Measurements from ENCODE around the gene CPD.
"Not testable (repeated sequence)": the region's sequence is repeated elsewhere in the genome, so short reads cannot be mapped to it uniquely, and the experiment has no call there.

The CPD gene

DNA sequence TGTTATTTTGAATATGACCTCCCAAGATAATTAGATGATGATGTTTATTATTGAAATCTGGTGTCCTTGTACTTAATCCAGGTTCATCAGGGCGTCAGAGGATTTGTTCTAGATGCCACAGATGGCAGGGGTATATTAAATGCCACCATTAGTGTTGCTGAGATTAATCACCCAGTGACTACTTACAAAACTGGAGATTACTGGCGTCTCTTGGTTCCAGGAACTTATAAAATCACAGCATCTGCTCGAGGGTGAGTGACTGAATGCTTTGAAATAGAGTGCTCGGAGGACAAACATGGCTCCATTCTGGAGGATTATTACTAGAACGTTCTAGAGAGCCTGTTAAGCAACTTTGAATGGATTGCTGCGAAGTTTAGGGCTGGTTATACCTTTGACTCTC is 65.0 kb downstream of the CPD start:
- DNase-seq, result no peak

DNA sequence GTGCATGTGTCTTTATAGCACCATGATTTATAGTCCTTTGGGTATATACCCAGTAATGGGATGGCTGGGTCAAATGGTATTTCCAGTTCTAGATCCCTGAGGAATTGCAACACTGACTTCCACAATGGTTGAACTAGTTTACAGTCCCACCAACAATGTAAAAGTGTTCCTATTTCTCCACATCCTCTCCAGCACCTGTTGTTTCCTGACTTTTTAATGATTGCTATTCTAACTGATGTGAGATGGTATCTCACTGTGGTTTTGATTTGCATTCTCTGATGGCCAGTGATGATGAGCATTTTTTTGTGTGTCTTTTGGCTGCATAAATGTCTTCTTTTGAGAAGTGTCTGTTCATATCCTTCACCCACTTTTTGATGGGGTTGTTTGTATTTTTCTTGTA is 67.9 kb downstream of the CPD start:
- DNase-seq, result not testable (repeated sequence)

DNA sequence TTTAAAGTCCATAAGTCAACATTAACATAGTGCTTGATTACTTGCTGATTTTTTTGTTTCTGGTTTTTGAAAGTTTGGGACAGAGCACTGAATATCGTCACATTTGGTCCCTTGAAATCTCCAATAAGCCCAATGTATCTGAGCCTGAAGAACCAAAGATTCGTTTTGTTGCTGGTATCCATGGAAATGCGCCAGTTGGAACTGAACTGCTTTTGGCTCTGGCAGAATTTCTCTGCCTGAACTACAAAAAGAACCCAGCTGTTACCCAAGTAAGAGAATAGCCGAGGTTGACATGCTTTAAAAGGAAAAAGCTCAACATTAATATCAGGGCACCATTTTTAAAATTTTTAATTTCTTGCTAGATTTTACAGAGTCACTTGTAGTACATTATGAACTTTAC is 70.8 kb downstream of the CPD start:
- no peak for DNase-seq

DNA sequence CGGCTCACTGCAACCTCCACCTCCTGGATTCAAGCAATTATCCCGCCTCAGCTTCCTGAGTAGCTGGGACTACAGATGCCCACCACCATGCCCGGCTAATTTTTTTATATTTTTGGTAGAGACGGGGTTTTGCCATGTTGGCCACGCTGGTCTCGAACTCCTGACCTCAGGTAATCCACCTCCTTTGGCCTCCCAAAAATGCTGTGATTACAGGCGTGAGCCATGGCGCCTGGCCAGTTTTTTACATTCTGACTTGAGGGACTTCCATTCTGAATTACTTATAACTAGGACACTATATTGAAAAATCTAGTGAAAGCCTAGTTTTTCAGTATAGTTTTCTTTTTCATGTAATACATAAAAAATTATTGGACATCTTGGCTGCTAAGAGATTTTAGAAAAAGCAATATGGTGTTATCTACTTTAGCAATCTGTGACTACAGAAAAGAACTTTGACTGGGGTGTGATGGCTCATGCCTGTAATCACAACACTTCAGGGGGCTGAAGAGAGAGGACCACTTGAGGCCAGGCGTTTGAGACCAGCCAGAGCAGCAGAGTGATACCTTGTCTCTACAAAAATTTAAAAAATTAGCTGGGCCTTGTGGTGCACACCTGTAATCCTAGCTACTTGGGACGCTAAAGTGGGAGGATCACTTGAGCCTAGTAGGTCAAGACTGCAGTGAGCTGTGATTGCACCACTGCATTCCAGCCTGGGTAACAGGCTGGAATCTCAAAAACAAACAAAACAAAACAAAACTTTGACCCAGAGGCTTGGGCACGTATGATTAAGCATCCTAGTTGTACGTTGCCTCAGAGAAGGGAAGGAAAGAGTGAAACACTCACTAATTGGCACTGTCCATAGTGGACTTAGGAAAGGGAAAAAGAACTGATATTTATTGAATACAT is 71.6 kb downstream of the CPD start:
- no peak for DNase-seq

- no peak for DNase-seq
Observed at GRCh38 chr17:30454635-30455034, 75.9 kb downstream of the CPD start.

- DNase-seq, result no peak
Observed at GRCh38 chr17:30458371-30458770, 79.6 kb downstream of the CPD start.

DNA sequence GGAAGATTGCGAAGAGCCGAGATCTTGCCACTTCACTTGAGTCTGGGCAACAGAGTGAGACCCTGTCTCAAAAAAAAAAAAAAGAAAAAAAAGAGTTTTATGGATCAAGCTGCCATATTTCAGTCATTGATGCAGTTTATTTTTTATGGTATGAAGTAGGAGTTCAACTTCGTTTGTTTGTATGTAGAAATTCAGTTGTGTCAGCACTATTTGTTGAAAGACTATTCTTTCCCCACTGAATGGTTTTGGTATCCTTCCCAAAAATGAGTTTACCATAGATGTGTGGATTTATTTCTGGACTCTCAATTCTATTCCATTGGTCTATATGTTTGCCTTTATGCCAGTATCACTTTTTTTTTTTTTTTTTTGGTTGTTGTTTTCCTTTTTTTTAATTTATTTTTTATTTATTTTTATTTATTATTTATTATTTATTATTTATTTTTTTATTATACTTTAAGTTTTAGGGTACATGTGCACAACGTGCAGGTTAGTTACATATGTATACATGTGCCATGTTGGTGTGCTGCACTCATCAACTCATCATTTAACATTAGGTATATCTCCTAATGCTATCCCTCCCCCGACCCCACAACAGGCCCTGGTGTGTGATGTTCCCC is 80.2 kb downstream of the CPD start:
- DNase-seq, result not testable (repeated sequence)

GRCh38 chr17:30468465-30468864 is 89.7 kb downstream of the CPD start:
- no peak for DNase-seq

DNA sequence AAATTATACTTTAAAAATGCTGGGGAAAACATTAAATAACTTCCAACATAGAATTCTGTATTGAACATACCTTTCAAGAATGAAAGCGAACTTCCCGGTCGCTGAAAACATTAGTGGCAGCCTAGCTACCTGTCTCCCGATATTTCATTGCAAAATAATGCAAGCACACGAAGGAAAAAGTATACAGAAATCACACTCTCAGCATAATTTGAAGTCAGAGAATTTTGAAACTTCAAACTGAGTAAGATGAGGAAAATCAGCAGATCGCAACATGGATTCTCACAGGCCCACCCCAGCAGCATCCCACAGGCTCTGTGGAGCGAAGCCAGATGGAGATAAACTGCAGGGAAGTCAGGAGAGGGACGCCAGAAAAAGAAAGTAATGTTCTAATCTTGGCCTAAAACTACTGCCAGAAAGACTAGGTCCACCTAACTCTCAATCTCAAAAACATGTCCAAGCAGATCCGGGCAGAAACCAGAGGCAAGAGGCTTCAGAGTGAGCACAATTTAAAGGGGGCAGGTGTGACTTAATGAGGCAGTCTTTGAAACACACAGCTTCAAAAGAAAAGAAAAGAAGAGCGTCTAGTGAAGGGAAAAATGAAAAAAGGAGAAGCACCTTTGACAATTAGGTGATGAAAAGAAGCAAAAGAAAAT is 93.6 kb downstream of the CPD start:
- no peak for DNase-seq

GRCh38 chr17:30475206-30475605 is 96.5 kb downstream of the CPD start:
- no peak for DNase-seq

DNA sequence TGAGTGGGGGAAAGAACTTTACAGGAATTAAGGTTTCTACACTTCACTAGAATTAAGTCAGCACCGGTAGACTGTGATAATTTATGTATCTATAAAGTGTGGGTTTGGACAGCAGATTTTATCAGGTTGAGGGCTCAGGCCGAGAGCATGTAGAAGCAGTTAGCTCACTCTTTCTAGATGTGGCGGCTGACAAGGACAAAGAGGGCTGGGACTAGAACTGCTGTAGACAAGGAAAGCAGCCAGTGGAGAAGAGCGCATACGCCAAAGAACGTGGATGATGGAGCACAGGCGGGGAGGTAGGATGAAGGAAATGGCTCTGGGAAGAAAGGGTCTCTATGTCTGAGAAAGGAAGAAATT is 98.0 kb downstream of the CPD start:
- no peak for DNase-seq

DNA sequence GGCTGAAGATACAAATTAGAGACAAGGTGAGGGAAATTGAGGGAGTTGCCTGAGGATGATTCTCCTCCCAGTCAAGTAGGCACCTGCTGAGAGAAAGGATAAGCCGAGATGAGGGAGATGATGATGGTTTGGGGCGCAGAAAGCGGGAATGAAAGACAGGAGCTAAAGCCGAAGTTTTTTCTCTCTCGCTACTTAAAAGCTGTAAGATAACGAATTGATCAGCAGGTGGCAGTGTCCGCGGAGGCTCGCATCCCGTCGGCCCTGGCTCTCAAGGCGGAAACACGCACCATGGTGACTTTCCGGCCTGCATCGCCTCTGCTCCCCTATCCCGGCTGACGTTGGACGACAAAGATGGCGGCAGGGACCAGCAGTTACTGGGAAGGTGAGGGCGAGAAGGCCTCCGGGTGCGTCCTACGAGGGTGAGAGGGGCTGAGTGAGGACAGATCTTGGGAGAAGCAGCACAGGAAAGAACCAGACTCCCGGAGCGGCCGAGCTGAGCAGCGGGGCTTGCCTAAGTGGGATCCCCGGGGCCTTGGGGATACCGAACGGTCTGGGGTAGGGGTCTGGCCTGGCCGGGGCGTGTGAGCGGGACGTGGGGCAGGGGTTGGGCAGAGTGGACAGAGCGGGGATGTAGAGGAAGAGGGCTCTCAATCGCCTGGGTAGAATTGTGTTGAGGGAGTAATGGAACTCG is 98.5 kb downstream of the CPD start, which contains the start of gene GOSR1:
Gene GOSR1, plus strand, starts transcription at position 326 of the 691 bp plus-strand sequence. Its CDS starts 26 bp downstream, at position 352.
- peak; percentile 48 for DNase-seq

GRCh38 chr17:30477774-30478115 is 99.0 kb downstream of the CPD start:
- no peak for DNase-seq

DNA sequence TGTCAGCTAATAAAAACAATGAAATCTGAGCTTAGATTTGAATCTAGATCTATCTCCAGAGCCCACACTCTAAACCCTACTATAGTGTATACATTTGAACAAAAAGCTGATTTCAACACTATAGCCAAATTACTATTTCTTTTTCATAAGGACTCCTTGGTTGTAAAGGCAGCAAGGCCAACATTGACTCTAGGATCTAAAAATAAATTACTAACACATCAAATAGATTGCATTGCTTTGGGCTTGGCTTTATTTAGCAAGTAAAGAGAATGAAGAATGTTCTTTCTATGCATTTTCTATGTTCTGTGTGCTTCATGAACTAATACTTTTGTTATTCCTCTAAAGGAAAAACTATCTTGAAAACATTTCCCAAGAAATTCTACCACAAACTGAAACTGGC is 103.8 kb downstream of the CPD start:
- DNase-seq, result no peak

DNA sequence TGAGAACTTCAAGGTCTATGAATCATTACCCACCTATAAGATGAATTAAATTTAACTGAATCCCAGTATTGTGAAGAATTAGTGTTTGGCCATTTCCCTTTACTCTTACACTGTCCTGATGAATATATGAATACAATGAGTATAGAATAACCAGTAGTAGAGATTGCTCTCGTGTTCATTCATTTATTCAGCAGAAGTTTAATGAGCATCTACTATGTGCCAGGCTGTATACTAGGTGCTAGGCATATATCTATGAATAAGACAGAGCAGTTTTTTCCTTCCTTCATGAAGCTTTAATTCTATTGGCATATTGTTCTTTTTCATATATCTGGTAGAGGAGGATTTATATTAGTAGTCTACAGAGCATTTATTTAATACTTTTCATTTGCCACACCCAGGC is 104.4 kb downstream of the CPD start:
- no peak for DNase-seq

- no peak for DNase-seq
Observed at GRCh38 chr17:30493780-30494179, 115.1 kb downstream of the CPD start.

- DNase-seq, result no peak
Observed at GRCh38 chr17:30495586-30495985, 116.9 kb downstream of the CPD start.

DNA sequence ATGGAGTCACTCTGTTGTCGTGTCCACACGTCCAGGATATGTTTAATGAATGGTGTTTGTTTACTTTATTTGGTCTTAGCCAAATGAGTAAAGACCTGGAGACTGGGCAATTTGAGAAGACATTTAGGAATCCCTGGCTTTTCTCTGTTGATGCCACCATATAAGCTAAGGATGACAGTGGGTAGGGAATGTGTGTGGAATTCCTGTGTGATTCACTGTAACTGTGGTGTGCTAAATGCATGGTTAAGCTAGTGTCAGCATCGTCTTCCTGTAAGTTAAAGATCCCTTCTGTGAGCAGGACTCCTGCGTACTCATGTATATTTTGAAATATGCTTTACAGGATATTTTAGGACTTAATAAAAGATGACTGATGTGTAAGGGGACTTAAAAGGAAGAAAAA is 124.8 kb downstream of the CPD start:
- no peak for DNase-seq

GRCh38 chr17:30505868-30506417 is 127.2 kb downstream of the CPD start:
- no peak for DNase-seq

DNA sequence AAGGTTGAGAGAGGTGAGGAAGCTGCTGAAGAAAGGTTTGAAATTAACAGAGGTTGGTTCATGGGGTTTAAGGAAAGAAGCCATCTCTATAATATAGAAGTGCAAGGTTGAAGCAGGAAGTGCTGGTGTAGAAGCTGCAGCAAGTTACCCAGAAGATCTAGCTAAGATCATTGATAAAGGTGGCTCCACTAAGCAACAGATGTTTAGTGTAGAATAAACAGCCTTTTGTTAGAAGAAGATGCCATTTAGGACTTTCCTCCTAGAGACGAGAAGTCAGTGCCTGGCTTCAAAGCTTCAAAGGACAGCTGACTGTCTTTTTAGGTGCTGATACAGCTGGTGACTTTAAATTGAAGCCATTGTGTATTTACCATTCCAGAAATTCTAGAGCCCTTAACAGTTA is 127.8 kb downstream of the CPD start:
- no peak for DNase-seq

DNA sequence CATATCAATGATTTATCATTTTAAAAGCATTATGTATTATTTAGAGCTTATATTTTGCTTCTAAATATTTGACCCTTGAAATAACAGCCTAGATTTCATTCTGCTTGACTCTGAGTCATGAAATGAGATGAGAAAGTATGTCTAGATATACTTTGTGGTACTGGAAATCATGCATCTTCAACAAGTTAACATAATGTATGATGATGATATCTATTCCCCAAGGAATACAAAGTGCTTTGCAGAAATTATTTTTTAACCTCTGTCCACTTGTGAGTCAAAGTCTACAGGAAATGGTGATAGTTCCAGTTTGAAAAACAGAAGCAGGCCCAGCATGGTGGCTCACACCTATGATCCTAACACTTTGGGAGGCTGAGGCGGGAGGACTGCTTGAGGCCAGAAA is 134.6 kb downstream of the CPD start:
- no peak for DNase-seq

GRCh38 chr17:30514895-30515596 is 136.3 kb downstream of the CPD start:
- DNase-seq, result no peak

- no peak for DNase-seq
Observed at GRCh38 chr17:30517786-30518185, 139.1 kb downstream of the CPD start.

All from NCI-H2081 treated with DMSO at 0.1 percent for 48 hours (cell line).